IMR-90 (cell line): ENCODE data around the gene RAB12.
"Not testable (repeated sequence)": the region's sequence is repeated elsewhere in the genome, so short reads cannot be mapped to it uniquely, and the experiment has no call there.

Source experiments
- CEBPB ChIP-seq: IDR thresholded peaks from 2 replicates; pipeline ENCODE4 v1.6.1; 2012; ENCODE audit warnings: low read depth, low read length, improper control_type of control experiment
- CTCF ChIP-seq: conservative IDR thresholded peaks from 2 replicates; pipeline ENCODE4 v1.5.1; 2012; ENCODE audit warnings: mild to moderate bottlenecking, low read depth, low read length, improper control_type of control experiment
- MAFK ChIP-seq: IDR thresholded peaks from 2 replicates; pipeline ENCODE4 v1.6.1; 2012; ENCODE audit warnings: low read depth, low read length, improper control_type of control experiment
- POLR2A ChIP-seq: IDR thresholded peaks from 2 replicates; pipeline ENCODE4 v1.6.1; 2012; ENCODE audit warnings: mild to moderate bottlenecking, low read depth, low read length
- RAD21 ChIP-seq: IDR thresholded peaks from 2 replicates; pipeline ENCODE4 v1.6.1; 2012; ENCODE audit warnings: low read length, improper control_type of control experiment
- USF2 ChIP-seq: fragments of 150-350 bp; IDR thresholded peaks from 2 replicates; pipeline ENCODE4 v1.6.1; 2017; ENCODE audit warnings: mild to moderate bottlenecking, antibody characterized with exemption, low read length, low read depth

- TF ChIP-seq CTCF, USF2, POLR2A, RAD21, MAFK, CEBPB: not testable (repeated sequence)
Measured at GRCh38 chr18:8647359-8647758, 38.1 kb downstream of the RAB12 start.
